Parathyroid adenoma (tissue), 2 donors: ENCODE results near the gene ASS1.

Experiments used
- H2AFZ ChIP-seq: fragments of 300-600 bp; sonication (generic); one replicate; pipeline ENCODE4 v1.7.0; 2017; ENCODE audit warnings: antibody characterized with exemption, mild to moderate bottlenecking
- H3K27ac ChIP-seq: fragments of 300-600 bp; sonication (generic); one replicate; pipeline ENCODE4 v1.7.0; 2017
- H3K27me3 ChIP-seq: fragments of 300-600 bp; sonication (generic); one replicate; pipeline ENCODE4 v1.7.0; 2017; ENCODE audit warnings: low read length; ENCODE audit not compliant: control insufficient read depth, insufficient read depth
- H3K36me3 ChIP-seq: fragments of 300-600 bp; sonication (generic); one replicate; pipeline ENCODE4 v1.7.0; 2017; ENCODE audit warnings: low read length; ENCODE audit not compliant: control insufficient read depth, insufficient read depth
- H3K4me1 ChIP-seq: fragments of 300-600 bp; sonication (generic); one replicate; pipeline ENCODE4 v1.7.0; 2017; ENCODE audit warnings: control low read depth
- H3K4me2 ChIP-seq: fragments of 300-600 bp; sonication (generic); one replicate; pipeline ENCODE4 v1.7.0; 2017; ENCODE audit warnings: low read length
- H3K4me3 ChIP-seq: fragments of 300-600 bp; sonication (generic); one replicate; pipeline ENCODE4 v1.7.0; 2017; ENCODE audit warnings: low read depth, low read length
- H3K79me2 ChIP-seq: fragments of 300-600 bp; sonication (generic); one replicate; pipeline ENCODE4 v1.7.0; 2017; ENCODE audit warnings: control low read depth
- H3K9ac ChIP-seq: fragments of 300-600 bp; sonication (generic); one replicate; pipeline ENCODE4 v1.7.0; 2017; ENCODE audit warnings: mild to moderate bottlenecking
- H3K9me3 ChIP-seq: fragments of 300-600 bp; sonication (generic); one replicate; pipeline ENCODE4 v1.7.0; 2017; ENCODE audit warnings: low read length; ENCODE audit not compliant: control insufficient read depth
- CTCF ChIP-seq: fragments of 300-600 bp; sonication (generic); IDR thresholded peaks from one replicate; pipeline ENCODE4 v1.7.0; 2017; ENCODE audit warnings: antibody characterized with exemption, mild to moderate bottlenecking
- donor health status: primary hyperparathyroidism.

ASS1 gene

GRCh38 chr9:130414910-130415746, 29.6 kb upstream of the ASS1 start:
- Histone ChIP-seq H3K79me2 (no peaks in the 10 kb centered on the region), H3K9me3 (no peaks in the 10 kb centered on the region), H3K9ac (no peak overlapping the region), H3K36me3 (no peaks in the 10 kb centered on the region), H3K27me3 (no peaks in the 10 kb centered on the region), H3K4me1 (no peaks in the 10 kb centered on the region), H3K27ac (no peak overlapping the region), H2AFZ (no peak overlapping the region), H3K4me3 (no peak overlapping the region), H3K4me2 (no peak overlapping the region)
- no peak for TF ChIP-seq CTCF

GRCh38 chr9:130417602-130418001, 27.2 kb upstream of the ASS1 start:
- Histone ChIP-seq H3K27me3 (no peaks in the 10 kb centered on the region), H3K79me2 (no peaks in the 10 kb centered on the region), H3K4me1 (no peaks in the 10 kb centered on the region), H3K4me2 (no peak overlapping the region), H3K4me3 (no peak overlapping the region), H3K9ac (no peak overlapping the region), H3K36me3 (no peaks in the 10 kb centered on the region), H3K27ac (no peak overlapping the region), H2AFZ (no peak overlapping the region), H3K9me3 (no peaks in the 10 kb centered on the region)
- no peak for TF ChIP-seq CTCF

GRCh38 chr9:130418776-130419175, 26.0 kb upstream of the ASS1 start:
- Histone ChIP-seq H3K9me3 (no peaks in the 10 kb centered on the region), H3K4me3 (no peak overlapping the region), H3K9ac (no peak overlapping the region), H3K27ac (no peak overlapping the region), H3K4me1 (no peaks in the 10 kb centered on the region), H3K4me2 (no peak overlapping the region), H3K36me3 (no peaks in the 10 kb centered on the region), H2AFZ (no peak overlapping the region), H3K27me3 (no peaks in the 10 kb centered on the region), H3K79me2 (no peaks in the 10 kb centered on the region)
- TF ChIP-seq CTCF = no peak

GRCh38 chr9:130419521-130420035, 25.2 kb upstream of the ASS1 start:
- no peaks in the 10 kb centered on the region for H3K79me2 ChIP-seq
- H3K4me2 ChIP-seq = no peak overlapping the region
- H3K4me3 ChIP-seq = no peak overlapping the region
- H3K9ac ChIP-seq = no peak overlapping the region
- no peaks in the 10 kb centered on the region for H3K4me1 ChIP-seq
- no peak overlapping the region for H2AFZ ChIP-seq
- H3K36me3 ChIP-seq = no peaks in the 10 kb centered on the region
- no peak for TF ChIP-seq CTCF
- H3K27me3 ChIP-seq = no peaks in the 10 kb centered on the region
- H3K27ac ChIP-seq = no peak overlapping the region
- H3K9me3 ChIP-seq = no peaks in the 10 kb centered on the region
